GM23338 (cell line): ENCODE results near the gene ANKRD6. TPM values are rescaled to one million over a fixed set of nuclear protein-coding genes. Genes with fewer than 3 reads are reported as not detected.

Experiments
- ATAC-seq: fragments of 200-7000 bp; cut with Tn5 transposase; 3 replicates; pipeline ENCODE4 v1.9.1; 2020
- DNase-seq: peaks from one replicate; pipeline ENCODE4 v3.0.0-alpha.2; 2015; ENCODE audit warnings: low spot score
- H2AFZ ChIP-seq: fragments of 200-600 bp; sonication (generic); 2 replicates; pipeline ENCODE4 v1.8.0; 2016; ENCODE audit warnings: antibody characterized with exemption, mild to moderate bottlenecking, moderate library complexity
- H3F3A ChIP-seq: fragments of 200-600 bp; sonication (generic); replicated peaks from 2 replicates; pipeline ENCODE4 v1.8.0; 2017; ENCODE audit warnings: antibody characterized with exemption, mixed run types, low read depth
- H3K27ac ChIP-seq: fragments of 200-600 bp; sonication (generic); 2 replicates; pipeline ENCODE4 v1.6.1; 2016; ENCODE audit warnings: low read depth
- H3K27me3 ChIP-seq: fragments of 200-600 bp; sonication (generic); 2 replicates; pipeline ENCODE4 v1.8.0; 2016; ENCODE audit warnings: mild to moderate bottlenecking, mixed run types, moderate library complexity; ENCODE audit not compliant: insufficient read depth
- H3K36me3 ChIP-seq: fragments of 200-600 bp; sonication (generic); 2 replicates; pipeline ENCODE4 v1.8.0; 2016; ENCODE audit warnings: mild to moderate bottlenecking; ENCODE audit not compliant: insufficient read depth
- H3K4me1 ChIP-seq: fragments of 200-600 bp; sonication (generic); 2 replicates; pipeline ENCODE4 v1.8.0; 2016; ENCODE audit warnings: mild to moderate bottlenecking, moderate library complexity; ENCODE audit not compliant: insufficient read depth
- H3K4me2 ChIP-seq: fragments of 200-600 bp; sonication (generic); 2 replicates; pipeline ENCODE4 v1.7.1; 2017; ENCODE audit warnings: mixed run types
- H3K4me3 ChIP-seq: fragments of 200-600 bp; sonication (generic); 2 replicates; pipeline ENCODE4 v1.6.1; 2016; ENCODE audit warnings: mixed run types
- H3K79me2 ChIP-seq: fragments of 200-600 bp; sonication (generic); replicated peaks from 2 replicates; pipeline ENCODE4 v1.8.0; 2017; ENCODE audit warnings: mild to moderate bottlenecking; ENCODE audit not compliant: insufficient read depth
- H3K9me2 ChIP-seq: fragments of 200-600 bp; sonication (generic); 2 replicates; pipeline ENCODE4 v1.8.0; 2017; ENCODE audit not compliant: insufficient read depth
- H4K20me1 ChIP-seq: fragments of 200-600 bp; sonication (generic); replicated peaks from 2 replicates; pipeline ENCODE4 v1.8.0; 2017; ENCODE audit warnings: mild to moderate bottlenecking; ENCODE audit not compliant: insufficient read depth
- H3K27ac Mint-ChIP-seq: 2 replicates; pipeline ENCODE4 v1.8.0; 2020; ENCODE audit warnings: inconsistent platforms, mild to moderate bottlenecking, moderate library complexity, mixed read lengths
- H3K27me3 Mint-ChIP-seq: 3 replicates; pipeline ENCODE4 v1.8.0; 2022; ENCODE audit warnings: low read depth, mild to moderate bottlenecking, moderate library complexity, mixed read lengths, inconsistent platforms; ENCODE audit not compliant: insufficient read depth, poor library complexity
- H3K36me3 Mint-ChIP-seq: 3 replicates; pipeline ENCODE4 v1.8.0; 2021; ENCODE audit warnings: low read depth, mild to moderate bottlenecking, inconsistent platforms, moderate library complexity, mixed read lengths
- H3K4me1 Mint-ChIP-seq: 3 replicates; pipeline ENCODE4 v1.8.0; 2020; ENCODE audit warnings: mild to moderate bottlenecking, inconsistent platforms, mixed read lengths
- H3K4me3 Mint-ChIP-seq: 3 replicates; pipeline ENCODE4 v1.8.0; 2021; ENCODE audit warnings: moderate library complexity, mild to moderate bottlenecking, inconsistent platforms, mixed read lengths
- H3K9me3 Mint-ChIP-seq: 3 replicates; pipeline ENCODE4 v1.8.0; 2020; ENCODE audit warnings: moderate library complexity, mild to moderate bottlenecking, inconsistent platforms, mixed read lengths
- CREB1 ChIP-seq: fragments of 250-450 bp; sonication (Bioruptor Pico); IDR thresholded peaks from 2 replicates; pipeline ENCODE4 v1.5.0; 2020; ENCODE audit warnings: low read depth, mild to moderate bottlenecking, moderate library complexity
- CTCF ChIP-seq, 2 experiments: fragments of 200-600 bp in 1 of 2; sonication (generic) in 1 of 2; conservative IDR thresholded peaks; 2 replicates each; pipeline versions ENCODE4 v1.5.1 to v1.6.1; 2016 to 2017; ENCODE audit warnings: antibody characterized with exemption in 2 of 2, low read depth in 2 of 2, mild to moderate bottlenecking in 2 of 2, moderate library complexity in 1 of 2
- EZH2 ChIP-seq: fragments of 200-600 bp; sonication (generic); IDR thresholded peaks from one replicate; pipeline ENCODE4 v1.8.0; 2017; ENCODE audit warnings: antibody characterized with exemption, mild to moderate bottlenecking, low read depth; ENCODE audit not compliant: unreplicated experiment
- JUNB ChIP-seq: IDR thresholded peaks from one replicate; pipeline ENCODE4 v1.6.1; 2016; ENCODE audit warnings: antibody characterized with exemption; ENCODE audit not compliant: unreplicated experiment
- ZNF331 ChIP-seq: fragments of 250-450 bp; sonication (Bioruptor Pico); IDR thresholded peaks from 2 replicates; pipeline ENCODE4 v1.5.0; 2020; ENCODE audit warnings: low read depth, mild to moderate bottlenecking, moderate library complexity
- ZNF462 ChIP-seq: fragments of 250-450 bp; sonication (Bioruptor Pico); IDR thresholded peaks from 2 replicates; pipeline ENCODE4 v1.5.0; 2020; ENCODE audit warnings: mild to moderate bottlenecking, moderate library complexity
- polyA plus RNA-seq: library from polyadenylated mRNA; unstranded; fragments of >200 nt; fragmentation: Nextera tagmentation; extraction: Ambion mirVana; gene quantifications from 2 replicates; pipeline ENCODE4 v1.2.1, GENCODE V29; 2016
- total RNA-seq: library from RNA; depleted of rRNA; stranded (reverse); fragments of >200 nt; shearing (Covaris generic); gene quantifications from 2 replicates; pipeline ENCODE4 v1.2.3, GENCODE V29; 2014

Gene ANKRD6
- total and polyA plus RNA-seq, 2 experiments from 2014 or later: 3.2 to 9.2 TPM

DNA sequence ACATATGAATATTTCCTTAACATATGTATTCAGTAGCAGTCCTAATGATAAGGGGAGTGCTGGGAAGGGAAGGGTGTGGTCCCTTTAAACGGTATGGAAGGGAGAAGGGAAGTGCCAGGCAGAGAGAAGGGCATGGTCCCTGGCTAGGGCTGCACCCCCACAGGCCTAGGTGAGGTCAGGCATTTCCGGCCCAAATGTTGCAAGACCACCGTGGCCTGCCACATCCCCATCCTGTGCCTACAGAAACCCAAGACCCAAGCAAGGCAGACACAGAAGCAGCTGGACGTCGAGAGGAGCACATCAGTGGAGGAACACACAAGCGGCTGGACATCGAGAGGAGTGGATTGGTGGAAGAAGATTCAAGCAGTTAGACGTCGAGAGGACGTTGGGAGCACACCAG, 26.8 kb upstream of the ANKRD6 start:
- H3K4me2 ChIP-seq: peak overlapping the region; percentile 10

DNA sequence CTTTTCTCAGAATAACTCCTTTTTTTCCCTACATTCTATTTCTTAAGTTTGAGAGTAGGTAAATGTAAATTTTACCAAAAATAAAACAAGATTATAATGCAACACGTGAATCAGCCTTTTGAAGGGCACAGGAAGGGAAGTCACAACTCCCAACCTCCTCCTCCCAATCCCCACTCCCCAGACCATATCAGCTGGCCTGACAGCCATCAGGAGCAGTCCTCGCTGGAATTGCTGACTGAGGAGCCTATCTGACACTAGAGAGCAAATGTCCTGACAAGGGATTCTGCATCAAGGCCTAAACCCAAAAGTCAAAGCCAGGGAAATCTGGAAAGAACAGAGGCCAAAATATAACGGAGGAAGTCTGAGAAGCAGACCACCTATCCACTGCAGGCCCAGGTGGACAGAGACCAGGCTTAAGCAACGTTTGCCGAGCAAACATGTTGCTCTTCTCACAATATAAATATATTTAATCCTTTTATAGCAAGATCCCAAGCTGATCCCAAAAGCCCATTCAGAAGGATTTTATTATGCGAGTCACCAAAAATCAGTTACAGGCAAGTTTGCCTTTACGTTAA, 23.4 kb upstream of the ANKRD6 start:
- no peaks in the 10 kb centered on the region for H3K9me3 Mint-ChIP-seq
- Histone ChIP-seq H3K79me2 (peaks cover 38% of the 10 kb centered on the region), H3K4me3 (peak overlapping the region; percentile 90), H3K27me3 (peaks cover 30% of the 10 kb centered on the region), H4K20me1 (no peaks in the 10 kb centered on the region), H3K4me1 (peaks cover 53% of the 10 kb centered on the region), H2AFZ (no peak overlapping the region), H3F3A (peaks cover 6% of the 10 kb centered on the region; the same call in 1 of the 2 replicates), H3K4me2 (peak overlapping the region; percentile 80), H3K27ac (no peak overlapping the region), H3K36me3 (no peaks in the 10 kb centered on the region), H3K9me2 (no peaks in the 10 kb centered on the region)
- ATAC-seq: 0 out of 3 replicates have a peak, but pooled peaks have one; percentile 2
- H3K27ac Mint-ChIP-seq: no peak overlapping the region
- DNase-seq: peak; percentile 49
- no peaks in the 10 kb centered on the region for H3K36me3 Mint-ChIP-seq
- peak overlapping the region; percentile 87 for H3K4me3 Mint-ChIP-seq
- H3K4me1 Mint-ChIP-seq: peaks cover 54% of the 10 kb centered on the region
- H3K27me3 Mint-ChIP-seq: peaks cover 40% of the 10 kb centered on the region
- TF ChIP-seq ZNF331 (CRISPR knock-in tag) (no peak), EZH2 (no peak), JUNB (no peak), CREB1 (CRISPR knock-in tag) (no peak), ZNF462 (CRISPR knock-in tag) (no peak)

More for the DNA sequence above, 26.8 kb upstream of the ANKRD6 start:
- H2AFZ ChIP-seq: no peak overlapping the region
- peak overlapping the region; percentile 32; the same call in 1 of the 2 replicates for H3K27ac Mint-ChIP-seq
- peaks cover 52% of the 10 kb centered on the region for H3K79me2 ChIP-seq
- no peak overlapping the region for H3K4me3 ChIP-seq
- H3K9me3 Mint-ChIP-seq: no peaks in the 10 kb centered on the region
- H3K4me3 Mint-ChIP-seq: peak overlapping the region; percentile 10; the same call in 2 of the 3 replicates
- TF ChIP-seq CTCF (conservative IDR thresholded peaks at IDR 0.05; ENCODE audit: low read depth in 2 of 2): no peak
- H3F3A ChIP-seq: peaks cover 6% of the 10 kb centered on the region; the same call in 1 of the 2 replicates
- H3K4me1 Mint-ChIP-seq: peaks cover 52% of the 10 kb centered on the region
- H3K27me3 ChIP-seq: peaks cover 7% of the 10 kb centered on the region; the same call in 1 of the 2 replicates
- peaks cover 20% of the 10 kb centered on the region for H3K27me3 Mint-ChIP-seq
- H3K27ac ChIP-seq: no peak overlapping the region
- ATAC-seq: peak; percentile 7; the same call in 1 of the 3 replicates
- no peaks in the 10 kb centered on the region for H3K9me2 ChIP-seq
- no peaks in the 10 kb centered on the region for H3K36me3 ChIP-seq
- H4K20me1 ChIP-seq: no peaks in the 10 kb centered on the region; the same call in 1 of the 2 replicates
- H3K36me3 Mint-ChIP-seq: no peaks in the 10 kb centered on the region
- DNase-seq: peak; percentile 15
- H3K4me1 ChIP-seq: peaks cover 46% of the 10 kb centered on the region
